HG03045 (cell line): ENCODE results near the gene CTDSP1.

Source experiments
- ATAC-seq: cut with Tn5 transposase; IDR thresholded peaks from one replicate; pipeline ENCODE4 v1.9.1; 2021; ENCODE audit warnings: mild to moderate bottlenecking, moderate library complexity; ENCODE audit not compliant: unreplicated experiment

CTDSP1 gene, protein sequence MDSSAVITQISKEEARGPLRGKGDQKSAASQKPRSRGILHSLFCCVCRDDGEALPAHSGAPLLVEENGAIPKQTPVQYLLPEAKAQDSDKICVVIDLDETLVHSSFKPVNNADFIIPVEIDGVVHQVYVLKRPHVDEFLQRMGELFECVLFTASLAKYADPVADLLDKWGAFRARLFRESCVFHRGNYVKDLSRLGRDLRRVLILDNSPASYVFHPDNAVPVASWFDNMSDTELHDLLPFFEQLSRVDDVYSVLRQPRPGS

DNA sequence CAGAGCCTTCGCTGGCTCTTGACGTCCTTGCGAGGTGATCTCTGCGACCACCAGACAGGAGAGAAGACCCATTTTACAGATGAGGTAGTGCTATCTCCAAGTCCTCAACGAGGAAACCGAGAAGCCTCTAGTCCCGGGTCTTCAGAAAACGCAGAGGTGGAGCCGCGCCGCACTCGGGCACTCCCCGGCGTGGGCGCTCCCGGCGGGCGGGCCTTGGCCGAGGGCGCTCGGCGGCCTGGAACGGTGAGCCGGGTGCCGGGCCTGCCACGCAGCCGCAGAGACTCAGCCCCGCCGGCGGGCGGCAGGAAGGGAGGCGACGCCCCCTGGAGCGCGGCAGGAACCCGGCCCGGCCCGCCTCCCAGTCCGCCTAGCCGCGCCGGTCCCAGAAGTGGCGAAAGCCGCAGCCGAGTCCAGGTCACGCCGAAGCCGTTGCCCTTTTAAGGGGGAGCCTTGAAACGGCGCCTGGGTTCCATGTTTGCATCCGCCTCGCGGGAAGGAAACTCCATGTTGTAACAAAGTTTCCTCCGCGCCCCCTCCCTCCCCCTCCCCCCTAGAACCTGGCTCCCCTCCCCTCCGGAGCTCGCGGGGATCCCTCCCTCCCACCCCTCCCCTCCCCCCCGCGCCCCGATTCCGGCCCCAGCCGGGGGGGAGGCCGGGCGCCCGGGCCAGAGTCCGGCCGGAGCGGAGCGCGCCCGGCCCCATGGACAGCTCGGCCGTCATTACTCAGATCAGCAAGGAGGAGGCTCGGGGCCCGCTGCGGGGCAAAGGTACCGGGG, at the start of gene CTDSP1:
CTDSP1 (plus strand) TSS at position 478 of the 776 bp plus-strand sequence; CDS start at position 701, 223 bp downstream.
- peak; percentile 36 for ATAC-seq

- no peak for ATAC-seq
Observed at GRCh38 chr2:218354045-218354444, 45.6 kb upstream of the CTDSP1 start.

GRCh38 chr2:218354850-218355443, 44.7 kb upstream of the CTDSP1 start:
- no peak for ATAC-seq

- no peak for ATAC-seq
Observed at GRCh38 chr2:218357236-218358177, 42.2 kb upstream of the CTDSP1 start.

DNA sequence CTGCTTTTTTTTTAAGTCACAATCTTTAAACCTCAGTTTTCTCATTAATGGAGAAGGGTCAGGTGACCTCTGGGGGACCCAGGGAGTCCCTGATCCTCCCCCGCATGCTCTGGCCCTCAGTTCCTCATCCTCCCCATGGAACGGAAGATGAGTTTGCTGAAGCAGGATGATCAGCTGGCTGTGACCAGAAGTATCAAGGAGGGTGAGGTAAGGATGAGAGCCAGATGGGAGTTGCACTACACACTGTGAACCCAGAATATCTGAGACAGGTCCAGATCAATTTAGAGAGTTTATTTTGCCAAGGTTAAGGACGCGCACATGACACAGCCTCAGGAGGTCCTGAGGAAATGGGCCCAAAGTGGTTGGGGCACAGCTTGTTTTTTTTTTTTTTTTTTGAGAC, 39.2 kb upstream of the CTDSP1 start:
- no peak for ATAC-seq

DNA sequence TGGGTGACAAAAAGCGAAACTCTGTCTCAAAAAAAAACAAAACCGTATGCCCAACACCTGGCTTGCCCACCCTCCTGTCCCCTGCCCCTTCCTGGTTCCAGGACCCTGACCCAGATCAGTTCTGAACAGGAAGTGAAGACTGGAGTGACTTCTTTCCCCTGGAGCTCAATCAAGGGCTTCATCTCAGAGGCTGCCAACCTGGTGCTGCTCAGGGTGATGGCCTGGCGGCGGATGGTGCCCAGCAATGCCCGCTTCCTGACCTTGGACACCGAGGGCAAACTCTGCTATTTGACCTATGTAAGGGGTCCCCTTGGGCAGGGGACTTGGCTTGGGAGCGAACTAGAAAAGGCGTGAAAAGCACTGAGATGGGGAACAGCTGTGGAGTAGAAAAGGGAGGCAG, 37.1 kb upstream of the CTDSP1 start:
- ATAC-seq = no peak

DNA sequence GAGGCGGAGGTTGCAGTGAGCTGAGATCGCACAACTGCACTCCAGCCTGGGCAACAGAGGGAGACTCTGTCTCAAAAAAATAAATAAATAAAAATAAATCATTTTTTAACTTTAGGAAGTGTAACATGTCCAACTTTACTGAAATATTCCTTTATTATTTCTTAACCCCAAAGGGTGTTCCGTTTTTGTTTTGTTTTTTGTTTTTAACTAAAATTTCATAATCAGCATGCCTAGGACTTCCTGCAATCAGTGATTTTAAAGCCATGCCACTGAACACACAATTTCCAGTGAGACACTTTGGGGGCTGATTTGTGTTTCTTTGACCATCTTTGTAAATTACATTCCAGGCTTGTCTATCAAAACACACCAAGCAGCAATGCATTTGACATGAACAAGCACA, 35.9 kb upstream of the CTDSP1 start:
- ATAC-seq = no peak

- no peak for ATAC-seq
Observed at GRCh38 chr2:218364196-218364595, 35.5 kb upstream of the CTDSP1 start.

DNA sequence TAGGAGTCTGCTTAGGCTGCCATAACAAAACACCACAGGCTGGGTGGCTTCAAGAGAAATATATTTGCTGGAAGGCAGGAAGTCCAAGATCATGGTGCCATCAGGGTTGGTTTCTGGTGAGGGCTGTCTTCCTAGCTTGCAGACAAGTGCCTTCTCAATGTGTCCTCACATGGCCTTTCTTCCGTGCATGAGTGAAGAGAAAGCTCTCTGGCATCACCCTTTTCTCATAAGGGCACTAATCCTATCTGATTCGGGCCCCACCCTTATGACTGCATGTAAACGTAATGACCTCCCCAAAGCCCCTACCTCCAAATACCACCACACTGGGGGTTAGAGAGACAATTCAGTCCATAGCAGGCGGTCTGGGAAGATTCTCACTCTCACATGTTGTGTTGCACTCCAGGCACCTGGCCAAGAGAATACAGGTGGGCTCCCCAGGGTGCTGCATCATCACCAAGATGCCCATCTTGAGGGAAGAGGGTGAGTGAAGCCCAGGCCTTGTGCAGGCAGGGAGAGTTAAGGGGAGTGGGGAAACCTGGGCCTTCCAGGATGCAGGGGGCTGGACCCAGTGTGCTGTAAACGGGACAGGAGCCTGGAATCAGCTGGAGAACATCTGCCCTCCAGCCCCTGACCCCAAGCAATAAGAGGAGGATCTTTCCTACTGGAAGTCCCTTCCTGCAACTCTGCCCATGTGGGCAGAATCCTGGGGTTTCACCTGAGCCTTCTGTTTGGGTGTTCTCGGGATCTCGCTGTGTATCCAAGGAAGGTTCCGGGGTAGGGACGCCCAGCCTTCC, 32.9 kb upstream of the CTDSP1 start:
- ATAC-seq = no peak

DNA sequence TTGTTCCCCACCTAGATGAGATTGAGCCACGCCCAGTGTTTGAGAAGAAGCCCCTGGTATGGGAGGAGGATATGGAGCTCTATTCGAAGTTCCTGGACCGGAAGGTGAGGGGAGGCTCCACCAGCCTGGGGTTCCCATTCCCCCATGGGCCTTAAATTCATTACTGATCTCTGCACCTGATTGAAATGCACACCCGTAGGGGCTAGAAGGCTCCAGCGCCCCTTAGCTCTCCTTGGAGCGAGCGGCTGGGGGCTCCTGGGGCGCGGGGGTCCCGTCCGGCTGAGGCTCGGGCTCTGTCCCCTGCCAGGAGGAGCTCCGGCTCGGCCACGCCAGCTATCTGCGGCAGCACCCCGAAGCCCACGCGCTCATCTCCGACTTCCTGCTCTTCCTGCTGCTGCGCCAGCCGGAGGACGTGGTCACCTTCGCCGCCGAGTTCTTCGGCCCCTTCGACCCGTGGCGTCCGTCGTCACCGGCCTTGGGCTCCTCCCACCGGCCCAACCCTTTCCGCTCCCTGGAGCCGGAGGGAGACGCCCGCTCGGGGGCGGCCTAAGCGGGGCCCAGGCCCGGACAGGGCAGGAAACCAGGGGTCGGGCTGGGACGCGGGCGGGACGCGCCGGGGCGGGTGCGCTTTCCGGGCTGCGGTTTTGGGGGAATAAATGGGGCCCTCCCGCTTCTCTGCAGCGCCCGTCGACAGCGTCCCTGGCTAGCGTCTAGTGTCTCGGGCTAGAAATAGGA, 32.1 kb upstream of the CTDSP1 start:
- ATAC-seq = peak; percentile 96

DNA sequence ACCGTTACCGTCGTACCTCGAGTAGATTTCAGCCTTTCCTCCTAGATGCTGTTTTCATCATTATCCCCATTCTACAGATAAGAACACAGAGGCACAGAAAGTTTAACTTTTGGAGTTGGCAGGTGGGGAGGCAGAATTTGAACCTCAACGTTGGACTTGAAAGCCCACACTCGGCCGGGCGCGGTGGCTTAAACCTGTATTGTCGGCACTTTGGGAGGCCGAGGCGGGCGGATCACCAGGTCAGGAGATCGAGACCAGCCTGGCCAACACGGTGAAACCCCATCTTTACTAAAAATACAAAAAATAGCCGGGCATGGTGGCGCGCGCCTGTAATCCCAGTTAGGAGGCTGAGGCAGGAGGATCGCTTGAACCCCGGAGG, 31.5 kb upstream of the CTDSP1 start:
- ATAC-seq = no peak

DNA sequence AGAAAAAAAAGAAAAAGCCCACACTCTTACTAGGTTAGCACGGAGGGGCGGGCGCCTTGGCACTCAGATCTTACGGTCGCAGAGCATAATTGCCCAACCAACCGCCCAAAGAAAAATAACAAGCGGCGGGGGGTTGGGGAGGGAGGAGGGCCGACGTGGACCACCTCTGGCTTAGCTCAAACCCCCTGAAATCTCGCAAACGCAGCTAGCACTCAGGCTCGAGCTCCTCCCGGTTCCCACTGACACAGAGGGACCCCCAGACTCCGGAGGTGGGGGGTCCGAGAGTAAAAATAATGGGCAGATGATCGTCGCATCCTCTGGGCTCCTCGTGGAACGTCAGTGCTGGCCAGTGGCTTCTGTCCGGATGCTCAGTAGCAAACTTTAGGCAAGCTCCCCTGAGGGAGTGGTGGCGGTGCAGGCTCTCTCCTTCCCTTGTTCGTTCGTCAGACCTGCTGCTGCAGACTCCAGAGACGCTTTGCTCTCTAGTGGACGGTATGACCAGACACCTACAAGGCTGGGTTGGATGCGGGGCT, 31.0 kb upstream of the CTDSP1 start:
- ATAC-seq = no peak

DNA sequence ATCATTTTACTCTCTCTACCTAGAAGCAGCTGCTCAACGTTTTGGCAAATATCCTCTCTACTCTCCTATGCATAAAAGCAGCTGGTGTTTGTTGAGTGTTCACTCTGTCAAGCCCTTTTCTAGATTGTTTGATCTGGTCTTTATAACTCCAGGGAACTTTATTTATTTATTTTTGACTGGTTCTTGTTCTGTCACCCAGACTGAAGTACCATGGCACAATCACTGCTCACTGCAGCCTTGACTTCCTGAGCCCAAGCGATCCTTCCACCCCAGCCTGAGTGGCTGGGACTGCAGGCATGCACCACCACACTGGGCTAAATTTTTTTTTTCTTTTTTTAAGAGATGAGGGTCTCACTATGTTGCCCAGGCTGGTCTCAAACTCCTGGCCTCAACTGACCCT, 30.3 kb upstream of the CTDSP1 start:
- no peak for ATAC-seq

- ATAC-seq = no peak
Observed at GRCh38 chr2:218370410-218371063, 29.1 kb upstream of the CTDSP1 start.

DNA sequence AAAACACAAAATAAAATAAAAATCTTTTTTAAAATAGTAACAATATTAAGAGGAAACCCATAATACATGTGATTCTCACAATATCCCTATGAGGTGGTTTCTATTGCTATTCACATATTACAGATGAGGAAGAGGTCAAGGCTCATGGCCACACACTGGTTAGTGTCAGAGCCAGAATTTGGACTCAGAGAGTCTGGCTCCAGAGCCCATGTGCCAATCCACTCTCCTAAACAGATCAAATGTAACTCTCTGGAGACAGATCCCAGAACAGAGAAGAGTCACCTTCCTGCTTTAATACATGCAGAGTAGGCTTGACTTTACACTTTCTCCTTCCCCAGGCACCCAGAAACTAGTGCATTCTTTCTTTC, 27.7 kb upstream of the CTDSP1 start:
- no peak for ATAC-seq

DNA sequence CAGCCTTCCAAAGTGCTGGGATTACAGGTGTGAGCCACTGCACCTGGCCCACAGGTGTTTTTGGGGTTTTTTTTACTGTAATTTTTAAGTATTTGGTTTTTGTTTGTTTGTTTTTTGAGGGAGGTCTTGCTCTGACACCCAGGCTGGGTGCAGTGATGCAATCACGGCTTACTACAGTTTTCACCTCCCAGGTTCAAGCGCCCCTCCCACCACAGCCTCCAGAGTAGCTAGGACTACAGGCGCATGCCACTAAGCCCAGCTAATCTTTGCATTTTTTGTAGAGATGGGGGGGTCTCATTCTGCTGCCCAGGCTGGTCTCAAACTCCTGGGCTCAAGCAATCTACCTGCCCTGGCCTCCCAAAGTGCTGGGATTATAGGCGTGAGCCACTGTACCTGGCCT, 24.9 kb upstream of the CTDSP1 start:
- ATAC-seq = no peak

DNA sequence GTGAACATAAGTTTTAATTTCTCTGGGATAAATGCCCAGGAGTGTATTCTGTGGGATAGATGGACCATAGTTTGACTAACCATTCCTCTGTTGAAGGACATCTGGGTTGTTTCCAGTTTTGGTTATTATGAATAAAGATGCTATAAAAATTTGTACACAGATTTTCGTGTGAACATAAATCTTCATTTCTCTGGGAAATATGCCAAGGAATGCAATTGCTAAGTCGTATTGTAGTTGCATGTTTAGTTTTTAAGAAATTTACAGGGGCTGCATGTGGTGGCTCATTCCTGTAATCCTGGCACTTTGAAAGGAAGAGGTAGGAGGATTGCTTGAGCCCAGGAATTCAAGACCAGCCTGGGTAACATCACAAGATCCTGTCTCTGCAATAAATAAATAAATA, 24.5 kb upstream of the CTDSP1 start:
- no peak for ATAC-seq

DNA sequence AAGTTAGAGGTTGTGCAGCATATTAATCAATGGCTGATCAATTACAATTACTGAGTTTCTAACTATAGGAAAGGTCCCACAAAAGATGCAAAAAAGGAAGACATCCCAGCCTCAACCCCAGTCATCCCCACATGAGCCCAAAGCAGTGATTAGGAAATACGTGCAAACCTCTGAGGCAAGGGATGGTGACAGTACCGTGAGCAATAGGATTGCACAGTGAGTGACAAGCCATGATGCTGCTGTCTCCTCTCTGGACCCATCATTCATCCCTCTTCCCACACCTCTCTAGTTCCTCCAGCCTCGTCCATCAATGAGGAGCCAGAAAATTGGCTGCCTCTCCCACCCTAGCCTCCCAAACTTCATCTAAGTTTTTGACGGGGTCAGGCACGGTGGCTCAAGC, 21.6 kb upstream of the CTDSP1 start:
- no peak for ATAC-seq

DNA sequence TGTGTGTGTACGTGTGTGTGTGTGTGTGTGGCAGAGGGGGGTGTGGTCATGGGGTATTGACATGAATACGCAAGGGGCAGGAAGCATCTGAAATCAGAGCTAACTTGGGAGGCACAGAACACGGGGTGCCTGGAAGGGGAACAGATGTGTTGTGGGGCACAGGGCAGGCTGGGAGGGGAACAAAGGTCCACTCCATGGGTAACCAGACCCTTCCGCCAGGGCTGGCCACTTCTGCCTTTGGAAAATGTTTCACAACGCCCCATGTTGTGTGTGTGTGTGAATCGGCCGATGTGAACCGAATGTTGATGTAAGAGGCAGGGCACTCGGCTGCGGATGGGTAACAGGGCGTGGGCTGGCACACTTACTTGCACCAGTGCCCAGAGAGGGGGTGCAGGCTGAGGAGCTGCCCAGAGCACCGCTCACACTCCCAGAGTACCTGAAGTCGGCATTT, 17.7 kb upstream of the CTDSP1 start, which contains the start of gene SLC11A1:
SLC11A1 (plus strand) TSS at position 358 of the 451 bp plus-strand sequence. CDS start 96 bp downstream, outside the sequence.
- ATAC-seq = no peak
